ENCODE results near the gene ZNF212.

The ZNF212 gene

GRCh38 chr7:149304006-149304405, 64.6 kb downstream of the ZNF212 start:
- in situ Hi-C loops (cut with MboI; ENCODE audit: low sequenced_read_pairs): no loop called here
